Stimulated activated naive CD8-positive, alpha-beta T cell treated with anti-CD3 and anti-CD28 coated beads, Interleukin-15, Interleukin-2, amounts not matched to agents 100 ng/mL and 50 ng/mL, for 24 hours (primary cell): ENCODE data around the gene SPIRE1.
A peak's percentile ranks its signal among the peaks of the same experiment; 100 is the strongest.

Experiments used
- H3K27ac Mint-ChIP-seq: one replicate; pipeline ENCODE4 v1.8.0; 2021; ENCODE audit warnings: mild to moderate bottlenecking, mixed read lengths
- H3K27me3 Mint-ChIP-seq: one replicate; pipeline ENCODE4 v1.8.0; 2021; ENCODE audit warnings: mixed read lengths
- H3K36me3 Mint-ChIP-seq: one replicate; pipeline ENCODE4 v1.8.0; 2021; ENCODE audit warnings: low read depth, mixed read lengths
- H3K4me1 Mint-ChIP-seq: one replicate; pipeline ENCODE4 v1.8.0; 2021; ENCODE audit warnings: low read depth, mixed read lengths
- H3K4me3 Mint-ChIP-seq: one replicate; pipeline ENCODE4 v1.8.0; 2021; ENCODE audit warnings: mild to moderate bottlenecking, mixed read lengths
- H3K9me3 Mint-ChIP-seq: one replicate; pipeline ENCODE4 v1.8.0; 2021; ENCODE audit warnings: mixed read lengths

The SPIRE1 gene

DNA sequence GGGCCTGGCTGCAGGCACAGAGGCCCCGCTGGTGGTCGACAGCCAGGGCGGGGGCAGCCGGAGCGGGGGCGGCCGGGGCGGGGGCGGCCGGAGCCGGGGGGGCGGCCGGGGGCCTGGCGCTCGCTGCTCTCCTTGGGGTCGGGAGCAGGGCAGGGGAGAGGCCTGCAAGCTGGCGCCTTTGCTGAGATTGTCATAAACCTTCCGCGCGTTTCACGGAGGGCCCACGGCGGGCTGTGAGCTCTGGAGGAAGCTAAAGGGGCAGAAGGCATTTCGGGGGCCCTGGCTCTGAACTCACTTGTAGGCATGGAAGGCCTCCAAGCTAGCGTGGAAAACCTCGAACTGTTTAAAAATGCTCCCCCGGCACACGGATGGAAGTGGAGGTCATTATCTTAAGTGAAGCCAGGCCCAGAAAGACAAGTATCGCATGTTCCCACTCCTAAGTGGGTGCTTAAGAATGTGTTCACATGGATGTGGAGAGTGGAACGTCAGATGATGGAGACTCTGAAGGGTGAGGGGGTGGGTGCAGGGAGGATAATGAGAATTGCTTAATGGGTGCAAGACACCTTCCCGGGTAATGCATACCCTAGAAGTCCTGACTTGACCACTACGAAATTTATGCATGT is 249.5 kb downstream of the SPIRE1 start:
- Mint-ChIP-seq H3K4me1 (peaks cover 43% of the 10 kb centered on the region), H3K4me3 (peak overlapping the region; percentile 91), H3K27ac (peak overlapping the region; percentile 85), H3K27me3 (peaks cover 30% of the 10 kb centered on the region), H3K9me3 (no peaks in the 10 kb centered on the region), H3K36me3 (no peaks in the 10 kb centered on the region)

DNA sequence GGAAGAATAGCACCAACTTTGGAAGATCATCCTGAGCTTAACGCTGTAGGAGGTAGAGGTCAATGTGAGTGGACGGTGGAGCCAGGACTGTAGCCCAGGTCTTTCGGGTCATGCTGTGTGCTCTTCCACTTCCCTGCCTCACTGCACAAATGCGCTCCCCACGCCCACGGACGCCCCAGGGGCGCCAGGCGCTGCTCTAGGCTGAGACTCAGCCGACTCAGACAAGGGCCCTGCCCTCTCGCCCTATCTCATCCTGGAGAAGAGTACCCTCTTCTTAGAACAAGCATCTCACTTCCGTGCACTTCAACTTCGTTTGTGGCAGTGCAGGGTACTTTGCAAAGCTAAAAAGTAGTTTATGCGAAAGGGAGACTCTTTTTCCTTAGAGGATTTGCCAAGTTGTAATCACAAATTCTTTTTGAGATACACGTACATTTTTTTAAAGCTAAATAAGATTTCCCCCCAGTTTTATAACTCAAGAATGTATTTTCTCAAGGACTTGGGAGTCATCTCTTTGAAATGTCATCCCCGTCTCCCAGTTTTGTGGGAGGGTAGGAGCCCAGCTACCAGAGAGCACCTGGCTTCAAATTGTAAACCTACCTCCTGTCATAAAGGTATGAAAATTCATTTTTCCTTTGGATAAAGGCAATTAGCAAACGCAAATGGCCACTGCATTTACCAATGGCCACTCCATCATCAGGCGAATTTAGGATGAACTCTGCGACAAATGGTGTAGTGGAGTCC is 251.4 kb downstream of the SPIRE1 start:
- Mint-ChIP-seq H3K36me3 (no peaks in the 10 kb centered on the region), H3K27me3 (peaks cover 46% of the 10 kb centered on the region), H3K27ac (no peak overlapping the region), H3K9me3 (no peaks in the 10 kb centered on the region), H3K4me3 (peak overlapping the region; percentile 85), H3K4me1 (peaks cover 43% of the 10 kb centered on the region)

DNA sequence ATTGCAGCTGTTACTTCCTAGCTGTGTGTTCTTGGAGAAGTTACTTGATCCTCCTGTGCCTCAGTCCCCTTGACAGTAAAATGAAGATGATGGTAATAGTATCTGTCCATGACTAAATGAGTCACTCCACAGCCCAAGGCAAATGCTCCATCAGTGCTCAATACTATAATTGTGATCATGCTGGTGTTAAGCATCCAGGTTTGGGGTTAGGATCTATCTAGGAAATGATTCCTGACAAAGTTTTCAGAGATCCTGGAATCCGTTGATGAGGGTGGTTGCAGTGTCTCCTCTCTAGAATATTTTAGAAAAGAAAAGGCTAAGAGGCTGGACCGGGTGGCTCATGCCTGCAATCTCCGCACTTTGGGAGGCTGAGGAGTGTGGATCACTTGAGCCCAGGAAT is 252.8 kb downstream of the SPIRE1 start:
- Mint-ChIP-seq H3K4me3 (no peak overlapping the region), H3K9me3 (no peaks in the 10 kb centered on the region), H3K4me1 (peaks cover 42% of the 10 kb centered on the region), H3K36me3 (no peaks in the 10 kb centered on the region), H3K27me3 (peaks cover 46% of the 10 kb centered on the region), H3K27ac (no peak overlapping the region)

DNA sequence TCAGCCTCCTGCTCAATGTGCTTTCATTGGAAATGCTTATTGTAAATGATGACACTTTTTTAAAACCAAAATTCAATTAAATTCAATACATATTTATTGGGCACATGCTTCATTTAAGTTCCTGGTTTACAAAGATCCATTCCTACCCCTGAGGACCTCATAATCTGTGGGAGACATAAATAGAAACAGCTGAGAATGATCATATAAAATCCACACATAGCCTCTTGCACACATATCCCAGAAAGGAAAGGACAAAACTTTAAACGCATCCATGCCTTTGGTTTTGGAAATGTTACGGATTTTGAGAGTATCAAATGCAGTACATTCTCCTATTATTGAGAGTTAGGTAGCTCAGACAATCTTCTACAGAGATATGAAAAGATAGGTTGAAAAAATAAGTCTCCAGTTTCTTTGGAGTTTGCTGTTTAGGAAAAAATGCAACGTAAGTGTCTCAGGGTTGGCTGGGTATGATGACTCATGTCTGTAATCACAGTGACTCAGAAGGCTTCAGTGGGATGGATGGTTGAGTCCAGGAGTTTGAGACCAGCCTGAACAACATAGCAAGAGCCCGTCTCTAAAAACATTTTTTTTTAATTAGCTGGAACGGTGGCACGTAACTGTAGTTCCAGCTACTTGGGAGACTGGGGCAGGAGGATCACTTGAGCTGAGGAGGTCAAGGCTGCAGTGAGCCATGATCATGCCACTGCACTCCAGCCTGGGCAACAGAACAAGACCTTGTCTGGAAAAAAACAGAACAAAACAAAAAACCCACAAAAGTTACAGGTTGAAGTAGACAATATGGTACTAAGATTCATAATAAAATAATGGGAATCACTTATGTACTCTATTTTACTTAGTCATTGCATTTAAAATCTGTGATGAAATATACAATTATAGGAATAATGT is 254.1 kb downstream of the SPIRE1 start:
- Mint-ChIP-seq H3K27me3 (peaks cover 46% of the 10 kb centered on the region), H3K27ac (no peak overlapping the region)

DNA sequence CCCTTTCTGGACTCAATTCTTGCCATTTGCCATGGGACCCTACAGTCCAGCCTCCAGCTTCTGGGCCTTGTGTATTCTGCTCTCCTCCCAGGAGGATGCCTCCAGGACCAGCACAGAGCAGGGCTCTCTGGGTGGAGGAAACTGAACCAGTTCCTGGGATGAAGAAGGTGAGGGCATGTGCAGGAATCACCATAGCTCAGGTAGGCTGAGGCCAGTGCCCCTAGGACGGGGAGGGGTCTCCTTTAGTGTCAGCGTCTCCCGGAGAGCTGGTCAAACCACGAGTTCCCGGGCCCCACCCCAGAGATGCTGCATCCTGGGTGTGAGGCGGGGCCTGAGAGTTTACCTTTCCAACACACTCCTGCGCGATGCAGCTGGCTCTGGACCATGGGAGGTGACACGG is 256.0 kb downstream of the SPIRE1 start:
- peaks cover 19% of the 10 kb centered on the region for H3K4me1 Mint-ChIP-seq
- no peaks in the 10 kb centered on the region for H3K9me3 Mint-ChIP-seq
- no peak overlapping the region for H3K27ac Mint-ChIP-seq

More for the DNA sequence above, 254.1 kb downstream of the SPIRE1 start:
- H3K4me1 Mint-ChIP-seq: peaks cover 33% of the 10 kb centered on the region
- no peaks in the 10 kb centered on the region for H3K36me3 Mint-ChIP-seq
- no peaks in the 10 kb centered on the region for H3K9me3 Mint-ChIP-seq
- no peak overlapping the region for H3K4me3 Mint-ChIP-seq

GRCh38 chr18:12399231-12399630 is 258.7 kb downstream of the SPIRE1 start:
- Mint-ChIP-seq H3K36me3 (no peaks in the 10 kb centered on the region), H3K9me3 (no peaks in the 10 kb centered on the region), H3K27me3 (peaks cover 30% of the 10 kb centered on the region), H3K27ac (no peak overlapping the region), H3K4me1 (peaks cover 8% of the 10 kb centered on the region), H3K4me3 (no peak overlapping the region)

More for the DNA sequence above, 256.0 kb downstream of the SPIRE1 start:
- no peaks in the 10 kb centered on the region for H3K36me3 Mint-ChIP-seq
- H3K27me3 Mint-ChIP-seq: peaks cover 44% of the 10 kb centered on the region
- no peak overlapping the region for H3K4me3 Mint-ChIP-seq

DNA sequence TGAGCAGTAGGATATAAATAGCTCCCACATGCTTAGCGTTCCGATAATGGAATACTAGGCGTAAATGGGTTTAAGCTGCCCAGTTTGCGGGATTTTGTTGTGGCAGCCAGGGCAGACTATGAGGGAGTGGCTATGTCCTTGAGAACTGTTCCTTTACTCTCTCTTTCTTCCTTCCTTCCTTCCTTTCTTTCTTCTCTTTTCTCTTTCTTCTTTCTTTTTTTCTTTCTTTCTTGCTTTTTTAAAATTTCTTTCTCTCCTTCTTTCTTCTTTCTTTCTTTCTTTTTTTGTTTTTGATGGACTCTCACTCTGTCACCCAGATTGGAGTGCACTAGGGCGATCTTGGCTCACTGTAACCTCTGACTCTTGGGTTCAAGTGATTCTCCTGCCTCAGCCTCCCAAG is 259.3 kb downstream of the SPIRE1 start:
- Mint-ChIP-seq H3K27ac (no peak overlapping the region), H3K4me3 (no peak overlapping the region), H3K36me3 (no peaks in the 10 kb centered on the region), H3K27me3 (peaks cover 25% of the 10 kb centered on the region), H3K4me1 (peaks cover 2% of the 10 kb centered on the region), H3K9me3 (no peaks in the 10 kb centered on the region)

- H3K4me1 Mint-ChIP-seq: no peaks in the 10 kb centered on the region
- no peak overlapping the region for H3K4me3 Mint-ChIP-seq
- peaks cover 19% of the 10 kb centered on the region for H3K27me3 Mint-ChIP-seq
- H3K36me3 Mint-ChIP-seq: no peaks in the 10 kb centered on the region
- no peaks in the 10 kb centered on the region for H3K9me3 Mint-ChIP-seq
- no peak overlapping the region for H3K27ac Mint-ChIP-seq
These were observed 260.1 kb downstream of the SPIRE1 start for GRCh38 chr18:12397793-12398192.

DNA sequence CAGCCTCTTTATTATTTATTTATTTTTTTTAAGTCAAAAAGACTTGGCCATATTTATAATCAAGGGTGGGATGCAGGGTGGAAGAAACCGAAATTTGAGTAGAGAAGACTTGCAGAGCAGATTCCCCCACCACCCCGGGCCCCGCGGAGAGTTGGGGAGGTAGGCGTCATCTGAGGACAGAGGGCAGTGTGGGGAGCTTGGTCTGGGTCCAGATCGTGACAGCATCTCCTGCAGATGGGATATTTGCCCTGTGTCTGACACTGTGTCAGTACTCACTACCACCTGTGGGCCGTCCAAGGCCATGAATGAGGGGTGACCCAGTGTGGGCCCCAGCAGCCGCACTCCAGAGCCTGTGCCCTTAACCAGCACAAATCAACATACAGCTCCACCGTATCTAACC is 260.7 kb downstream of the SPIRE1 start:
- H3K4me1 Mint-ChIP-seq: no peaks in the 10 kb centered on the region
- no peak overlapping the region for H3K27ac Mint-ChIP-seq
- no peaks in the 10 kb centered on the region for H3K9me3 Mint-ChIP-seq
- no peaks in the 10 kb centered on the region for H3K36me3 Mint-ChIP-seq
- no peak overlapping the region for H3K4me3 Mint-ChIP-seq
- peaks cover 14% of the 10 kb centered on the region for H3K27me3 Mint-ChIP-seq
